Stimulated activated naive CD4-positive, alpha-beta T cell (primary cell): ENCODE data around the gene DAD1.
"Not testable (repeated sequence)": the region's sequence is repeated elsewhere in the genome, so short reads cannot be mapped to it uniquely, and the experiment has no call there.

Experiments
- DNase-seq, 6 experiments: peaks; one replicate each; lab custom pipeline; 2025; lab: John Stamatoyannopoulos, UW

The DAD1 gene

GRCh38 chr14:22567437-22567836 is 21.6 kb downstream of the DAD1 start:
- no peak for DNase-seq

- DNase-seq: no peak
Measured at GRCh38 chr14:22566845-22567244, 22.2 kb downstream of the DAD1 start.

GRCh38 chr14:22566266-22566665 is 22.8 kb downstream of the DAD1 start:
- DNase-seq: not testable (repeated sequence)

GRCh38 chr14:22565391-22565945 is 23.6 kb downstream of the DAD1 start:
- DNase-seq: no peak

GRCh38 chr14:22564463-22564862 is 24.6 kb downstream of the DAD1 start:
- DNase-seq: no peak

- no peak for DNase-seq
Measured at GRCh38 chr14:22563987-22564386, 25.0 kb downstream of the DAD1 start.

- peak; percentile 54 to 92 (median 84) for DNase-seq
Measured at GRCh38 chr14:22561661-22562579, 27.1 kb downstream of the DAD1 start.

- no peak for DNase-seq
Measured at GRCh38 chr14:22561366-22561660, 27.7 kb downstream of the DAD1 start.

GRCh38 chr14:22560662-22561365 is 28.2 kb downstream of the DAD1 start:
- no peak for DNase-seq

GRCh38 chr14:22559041-22559440 is 30.0 kb downstream of the DAD1 start:
- no peak for DNase-seq

GRCh38 chr14:22558221-22558913 is 30.7 kb downstream of the DAD1 start:
- DNase-seq: no peak

- DNase-seq: no peak
Measured at GRCh38 chr14:22557846-22558220, 31.2 kb downstream of the DAD1 start.

GRCh38 chr14:22556990-22557623 is 31.9 kb downstream of the DAD1 start:
- DNase-seq: peak; percentile 85 to 99 (median 94)

GRCh38 chr14:22556021-22556989 is 32.7 kb downstream of the DAD1 start:
- peak; percentile 89 to 99 (median 98) for DNase-seq

- DNase-seq: peak in 3 of 6 experiments; percentile 37 to 52 (median 51)
Measured at GRCh38 chr14:22555384-22556011, 33.5 kb downstream of the DAD1 start.

- DNase-seq: no peak
Measured at GRCh38 chr14:22554498-22555383, 34.3 kb downstream of the DAD1 start.

- peak in 1 of 6 experiments; percentile 53 for DNase-seq
Measured at GRCh38 chr14:22553861-22554497, 35.0 kb downstream of the DAD1 start.

- no peak for DNase-seq
Measured at GRCh38 chr14:22553445-22553844, 35.6 kb downstream of the DAD1 start.

GRCh38 chr14:22552827-22553076 is 36.3 kb downstream of the DAD1 start:
- DNase-seq: no peak
